GM23338 (cell line): Measurements from ENCODE around the gene XPNPEP2. TPM values are rescaled to one million over a fixed set of nuclear protein-coding genes. Genes with fewer than 3 reads are reported as not detected.

Experiments used
- ATAC-seq: fragments of 200-7000 bp; cut with Tn5 transposase; 3 replicates; pipeline ENCODE4 v1.9.1; 2020
- DNase-seq: peaks from one replicate; pipeline ENCODE4 v3.0.0-alpha.2; 2015; ENCODE audit warnings: low spot score
- H2AFZ ChIP-seq: fragments of 200-600 bp; sonication (generic); 2 replicates; pipeline ENCODE4 v1.8.0; 2016; ENCODE audit warnings: antibody characterized with exemption, mild to moderate bottlenecking, moderate library complexity
- H3F3A ChIP-seq: fragments of 200-600 bp; sonication (generic); replicated peaks from 2 replicates; pipeline ENCODE4 v1.8.0; 2017; ENCODE audit warnings: antibody characterized with exemption, mixed run types, low read depth
- H3K27ac ChIP-seq: fragments of 200-600 bp; sonication (generic); 2 replicates; pipeline ENCODE4 v1.6.1; 2016; ENCODE audit warnings: low read depth
- H3K27me3 ChIP-seq: fragments of 200-600 bp; sonication (generic); 2 replicates; pipeline ENCODE4 v1.8.0; 2016; ENCODE audit warnings: mild to moderate bottlenecking, mixed run types, moderate library complexity; ENCODE audit not compliant: insufficient read depth
- H3K36me3 ChIP-seq: fragments of 200-600 bp; sonication (generic); 2 replicates; pipeline ENCODE4 v1.8.0; 2016; ENCODE audit warnings: mild to moderate bottlenecking; ENCODE audit not compliant: insufficient read depth
- H3K4me1 ChIP-seq: fragments of 200-600 bp; sonication (generic); 2 replicates; pipeline ENCODE4 v1.8.0; 2016; ENCODE audit warnings: mild to moderate bottlenecking, moderate library complexity; ENCODE audit not compliant: insufficient read depth
- H3K4me2 ChIP-seq: fragments of 200-600 bp; sonication (generic); 2 replicates; pipeline ENCODE4 v1.7.1; 2017; ENCODE audit warnings: mixed run types
- H3K4me3 ChIP-seq: fragments of 200-600 bp; sonication (generic); 2 replicates; pipeline ENCODE4 v1.6.1; 2016; ENCODE audit warnings: mixed run types
- H3K79me2 ChIP-seq: fragments of 200-600 bp; sonication (generic); replicated peaks from 2 replicates; pipeline ENCODE4 v1.8.0; 2017; ENCODE audit warnings: mild to moderate bottlenecking; ENCODE audit not compliant: insufficient read depth
- H3K9me2 ChIP-seq: fragments of 200-600 bp; sonication (generic); 2 replicates; pipeline ENCODE4 v1.8.0; 2017; ENCODE audit not compliant: insufficient read depth
- H4K20me1 ChIP-seq: fragments of 200-600 bp; sonication (generic); replicated peaks from 2 replicates; pipeline ENCODE4 v1.8.0; 2017; ENCODE audit warnings: mild to moderate bottlenecking; ENCODE audit not compliant: insufficient read depth
- H3K27ac Mint-ChIP-seq: 2 replicates; pipeline ENCODE4 v1.8.0; 2020; ENCODE audit warnings: inconsistent platforms, mild to moderate bottlenecking, moderate library complexity, mixed read lengths
- H3K27me3 Mint-ChIP-seq: 3 replicates; pipeline ENCODE4 v1.8.0; 2022; ENCODE audit warnings: low read depth, mild to moderate bottlenecking, moderate library complexity, mixed read lengths, inconsistent platforms; ENCODE audit not compliant: insufficient read depth, poor library complexity
- H3K36me3 Mint-ChIP-seq: 3 replicates; pipeline ENCODE4 v1.8.0; 2021; ENCODE audit warnings: low read depth, mild to moderate bottlenecking, inconsistent platforms, moderate library complexity, mixed read lengths
- H3K4me1 Mint-ChIP-seq: 3 replicates; pipeline ENCODE4 v1.8.0; 2020; ENCODE audit warnings: mild to moderate bottlenecking, inconsistent platforms, mixed read lengths
- H3K4me3 Mint-ChIP-seq: 3 replicates; pipeline ENCODE4 v1.8.0; 2021; ENCODE audit warnings: moderate library complexity, mild to moderate bottlenecking, inconsistent platforms, mixed read lengths
- H3K9me3 Mint-ChIP-seq: 3 replicates; pipeline ENCODE4 v1.8.0; 2020; ENCODE audit warnings: moderate library complexity, mild to moderate bottlenecking, inconsistent platforms, mixed read lengths
- EZH2phosphoT487 ChIP-seq: fragments of 200-600 bp; sonication (generic); IDR thresholded peaks from one replicate; pipeline ENCODE4 v1.8.1; 2018; ENCODE audit warnings: antibody characterized with exemption; ENCODE audit not compliant: unreplicated experiment
- JUNB ChIP-seq: IDR thresholded peaks from one replicate; pipeline ENCODE4 v1.6.1; 2016; ENCODE audit warnings: antibody characterized with exemption; ENCODE audit not compliant: unreplicated experiment
- STAT1 ChIP-seq: IDR thresholded peaks from one replicate; pipeline ENCODE4 v1.6.1; 2016; ENCODE audit warnings: antibody characterized with exemption; ENCODE audit not compliant: unreplicated experiment
- ZNF114 ChIP-seq: fragments of 250-450 bp; sonication (Bioruptor Pico); IDR thresholded peaks from 2 replicates; pipeline ENCODE4 v1.5.0; 2020; ENCODE audit warnings: mild to moderate bottlenecking, moderate library complexity
- ZNF331 ChIP-seq: fragments of 250-450 bp; sonication (Bioruptor Pico); IDR thresholded peaks from 2 replicates; pipeline ENCODE4 v1.5.0; 2020; ENCODE audit warnings: low read depth, mild to moderate bottlenecking, moderate library complexity
- polyA plus RNA-seq: library from polyadenylated mRNA; unstranded; fragments of >200 nt; fragmentation: Nextera tagmentation; extraction: Ambion mirVana; gene quantifications from 2 replicates; pipeline ENCODE4 v1.2.1, GENCODE V29; 2016
- total RNA-seq: library from RNA; depleted of rRNA; stranded (reverse); fragments of >200 nt; shearing (Covaris generic); gene quantifications from 2 replicates; pipeline ENCODE4 v1.2.3, GENCODE V29; 2014
- TF ChIP-seq, protein P1 (sequence below): fragments of 250-450 bp; sonication (Bioruptor Pico); IDR thresholded peaks from 2 replicates; pipeline ENCODE4 v1.5.0; 2020; ENCODE audit warnings: mild to moderate bottlenecking, moderate library complexity
- TF ChIP-seq, protein P2 (sequence below): IDR thresholded peaks from 2 replicates; pipeline ENCODE4 v1.6.1; 2016; ENCODE audit warnings: antibody characterized with exemption
- TF ChIP-seq, protein P3 (sequence below), 2 experiments: fragments of 200-600 bp in 1 of 2; sonication (generic) in 1 of 2; conservative IDR thresholded peaks; 2 replicates each; pipeline versions ENCODE4 v1.5.1 to v1.6.1; 2016 to 2017; ENCODE audit warnings: antibody characterized with exemption in 2 of 2, low read depth in 2 of 2, mild to moderate bottlenecking in 2 of 2, moderate library complexity in 1 of 2
- TF ChIP-seq, protein P4 (sequence below): IDR thresholded peaks from one replicate; pipeline ENCODE4 v1.6.1; 2018; ENCODE audit warnings: antibody characterized with exemption; ENCODE audit not compliant: unreplicated experiment

The XPNPEP2 gene
- total and polyA plus RNA-seq, 2 experiments from 2014 or later: not detected

DNA sequence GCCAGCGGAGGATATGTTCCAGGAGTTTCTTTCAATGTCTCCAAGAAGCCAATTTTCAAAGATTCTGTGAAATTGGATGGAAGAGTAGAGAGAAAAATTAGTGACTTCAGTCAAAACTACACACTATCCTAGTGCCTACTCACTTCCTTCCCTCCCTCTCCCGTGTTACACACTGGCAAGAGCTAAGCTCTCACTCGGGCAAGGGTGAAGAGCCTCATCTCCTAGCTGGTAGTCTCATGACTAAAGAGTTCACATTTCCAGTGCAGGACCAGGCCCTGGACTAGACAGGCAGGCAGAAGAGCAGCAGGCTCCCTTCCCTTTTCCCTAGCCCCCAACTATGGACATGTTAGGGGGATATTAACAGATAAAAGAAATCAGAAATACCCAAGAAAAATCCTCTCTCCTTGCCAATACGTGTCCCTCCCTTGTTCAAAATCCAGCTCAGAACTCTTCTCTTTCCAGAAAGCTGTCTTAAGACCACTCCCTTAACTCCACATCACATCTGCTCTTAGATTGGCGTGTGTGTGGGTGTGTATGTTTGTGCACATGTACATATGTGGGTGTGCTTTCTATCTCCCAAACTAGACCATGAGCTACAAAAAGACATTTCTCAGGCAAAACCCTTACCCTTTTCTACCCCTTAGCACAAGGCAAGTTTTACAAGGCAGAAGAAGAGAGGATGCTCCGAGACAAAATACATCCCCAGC lies 75.0 kb downstream of the XPNPEP2 start (continued):
- TF ChIP-seq, protein P1, sequence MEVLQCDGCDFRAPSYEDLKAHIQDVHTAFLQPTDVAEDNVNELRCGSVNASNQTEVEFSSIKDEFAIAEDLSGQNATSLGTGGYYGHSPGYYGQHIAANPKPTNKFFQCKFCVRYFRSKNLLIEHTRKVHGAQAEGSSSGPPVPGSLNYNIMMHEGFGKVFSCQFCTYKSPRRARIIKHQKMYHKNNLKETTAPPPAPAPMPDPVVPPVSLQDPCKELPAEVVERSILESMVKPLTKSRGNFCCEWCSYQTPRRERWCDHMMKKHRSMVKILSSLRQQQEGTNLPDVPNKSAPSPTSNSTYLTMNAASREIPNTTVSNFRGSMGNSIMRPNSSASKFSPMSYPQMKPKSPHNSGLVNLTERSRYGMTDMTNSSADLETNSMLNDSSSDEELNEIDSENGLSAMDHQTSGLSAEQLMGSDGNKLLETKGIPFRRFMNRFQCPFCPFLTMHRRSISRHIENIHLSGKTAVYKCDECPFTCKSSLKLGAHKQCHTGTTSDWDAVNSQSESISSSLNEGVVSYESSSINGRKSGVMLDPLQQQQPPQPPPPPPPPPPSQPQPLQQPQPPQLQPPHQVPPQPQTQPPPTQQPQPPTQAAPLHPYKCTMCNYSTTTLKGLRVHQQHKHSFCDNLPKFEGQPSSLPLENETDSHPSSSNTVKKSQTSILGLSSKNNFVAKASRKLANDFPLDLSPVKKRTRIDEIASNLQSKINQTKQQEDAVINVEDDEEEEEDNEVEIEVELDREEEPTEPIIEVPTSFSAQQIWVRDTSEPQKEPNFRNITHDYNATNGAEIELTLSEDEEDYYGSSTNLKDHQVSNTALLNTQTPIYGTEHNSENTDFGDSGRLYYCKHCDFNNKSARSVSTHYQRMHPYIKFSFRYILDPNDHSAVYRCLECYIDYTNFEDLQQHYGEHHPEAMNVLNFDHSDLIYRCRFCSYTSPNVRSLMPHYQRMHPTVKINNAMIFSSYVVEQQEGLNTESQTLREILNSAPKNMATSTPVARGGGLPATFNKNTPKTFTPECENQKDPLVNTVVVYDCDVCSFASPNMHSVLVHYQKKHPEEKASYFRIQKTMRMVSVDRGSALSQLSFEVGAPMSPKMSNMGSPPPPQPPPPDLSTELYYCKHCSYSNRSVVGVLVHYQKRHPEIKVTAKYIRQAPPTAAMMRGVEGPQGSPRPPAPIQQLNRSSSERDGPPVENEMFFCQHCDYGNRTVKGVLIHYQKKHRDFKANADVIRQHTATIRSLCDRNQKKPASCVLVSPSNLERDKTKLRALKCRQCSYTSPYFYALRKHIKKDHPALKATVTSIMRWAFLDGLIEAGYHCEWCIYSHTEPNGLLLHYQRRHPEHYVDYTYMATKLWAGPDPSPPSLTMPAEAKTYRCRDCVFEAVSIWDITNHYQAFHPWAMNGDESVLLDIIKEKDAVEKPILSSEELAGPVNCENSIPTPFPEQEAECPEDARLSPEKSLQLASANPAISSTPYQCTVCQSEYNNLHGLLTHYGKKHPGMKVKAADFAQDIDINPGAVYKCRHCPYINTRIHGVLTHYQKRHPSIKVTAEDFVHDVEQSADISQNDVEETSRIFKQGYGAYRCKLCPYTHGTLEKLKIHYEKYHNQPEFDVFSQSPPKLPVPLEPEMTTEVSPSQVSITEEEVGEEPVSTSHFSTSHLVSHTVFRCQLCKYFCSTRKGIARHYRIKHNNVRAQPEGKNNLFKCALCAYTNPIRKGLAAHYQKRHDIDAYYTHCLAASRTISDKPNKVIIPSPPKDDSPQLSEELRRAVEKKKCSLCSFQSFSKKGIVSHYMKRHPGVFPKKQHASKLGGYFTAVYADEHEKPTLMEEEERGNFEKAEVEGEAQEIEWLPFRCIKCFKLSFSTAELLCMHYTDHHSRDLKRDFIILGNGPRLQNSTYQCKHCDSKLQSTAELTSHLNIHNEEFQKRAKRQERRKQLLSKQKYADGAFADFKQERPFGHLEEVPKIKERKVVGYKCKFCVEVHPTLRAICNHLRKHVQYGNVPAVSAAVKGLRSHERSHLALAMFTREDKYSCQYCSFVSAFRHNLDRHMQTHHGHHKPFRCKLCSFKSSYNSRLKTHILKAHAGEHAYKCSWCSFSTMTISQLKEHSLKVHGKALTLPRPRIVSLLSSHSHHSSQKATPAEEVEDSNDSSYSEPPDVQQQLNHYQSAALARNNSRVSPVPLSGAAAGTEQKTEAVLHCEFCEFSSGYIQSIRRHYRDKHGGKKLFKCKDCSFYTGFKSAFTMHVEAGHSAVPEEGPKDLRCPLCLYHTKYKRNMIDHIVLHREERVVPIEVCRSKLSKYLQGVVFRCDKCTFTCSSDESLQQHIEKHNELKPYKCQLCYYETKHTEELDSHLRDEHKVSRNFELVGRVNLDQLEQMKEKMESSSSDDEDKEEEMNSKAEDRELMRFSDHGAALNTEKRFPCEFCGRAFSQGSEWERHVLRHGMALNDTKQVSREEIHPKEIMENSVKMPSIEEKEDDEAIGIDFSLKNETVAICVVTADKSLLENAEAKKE (CRISPR knock-in tag): no peak
- TF ChIP-seq STAT1 (no peak), ZNF331 (CRISPR knock-in tag) (no peak)
- TF ChIP-seq, protein P2, sequence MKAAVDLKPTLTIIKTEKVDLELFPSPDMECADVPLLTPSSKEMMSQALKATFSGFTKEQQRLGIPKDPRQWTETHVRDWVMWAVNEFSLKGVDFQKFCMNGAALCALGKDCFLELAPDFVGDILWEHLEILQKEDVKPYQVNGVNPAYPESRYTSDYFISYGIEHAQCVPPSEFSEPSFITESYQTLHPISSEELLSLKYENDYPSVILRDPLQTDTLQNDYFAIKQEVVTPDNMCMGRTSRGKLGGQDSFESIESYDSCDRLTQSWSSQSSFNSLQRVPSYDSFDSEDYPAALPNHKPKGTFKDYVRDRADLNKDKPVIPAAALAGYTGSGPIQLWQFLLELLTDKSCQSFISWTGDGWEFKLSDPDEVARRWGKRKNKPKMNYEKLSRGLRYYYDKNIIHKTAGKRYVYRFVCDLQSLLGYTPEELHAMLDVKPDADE: no peak
- TF ChIP-seq, protein P3, sequence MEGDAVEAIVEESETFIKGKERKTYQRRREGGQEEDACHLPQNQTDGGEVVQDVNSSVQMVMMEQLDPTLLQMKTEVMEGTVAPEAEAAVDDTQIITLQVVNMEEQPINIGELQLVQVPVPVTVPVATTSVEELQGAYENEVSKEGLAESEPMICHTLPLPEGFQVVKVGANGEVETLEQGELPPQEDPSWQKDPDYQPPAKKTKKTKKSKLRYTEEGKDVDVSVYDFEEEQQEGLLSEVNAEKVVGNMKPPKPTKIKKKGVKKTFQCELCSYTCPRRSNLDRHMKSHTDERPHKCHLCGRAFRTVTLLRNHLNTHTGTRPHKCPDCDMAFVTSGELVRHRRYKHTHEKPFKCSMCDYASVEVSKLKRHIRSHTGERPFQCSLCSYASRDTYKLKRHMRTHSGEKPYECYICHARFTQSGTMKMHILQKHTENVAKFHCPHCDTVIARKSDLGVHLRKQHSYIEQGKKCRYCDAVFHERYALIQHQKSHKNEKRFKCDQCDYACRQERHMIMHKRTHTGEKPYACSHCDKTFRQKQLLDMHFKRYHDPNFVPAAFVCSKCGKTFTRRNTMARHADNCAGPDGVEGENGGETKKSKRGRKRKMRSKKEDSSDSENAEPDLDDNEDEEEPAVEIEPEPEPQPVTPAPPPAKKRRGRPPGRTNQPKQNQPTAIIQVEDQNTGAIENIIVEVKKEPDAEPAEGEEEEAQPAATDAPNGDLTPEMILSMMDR (conservative IDR thresholded peaks at IDR 0.05; ENCODE audit: low read depth in 2 of 2): no peak

DNA sequence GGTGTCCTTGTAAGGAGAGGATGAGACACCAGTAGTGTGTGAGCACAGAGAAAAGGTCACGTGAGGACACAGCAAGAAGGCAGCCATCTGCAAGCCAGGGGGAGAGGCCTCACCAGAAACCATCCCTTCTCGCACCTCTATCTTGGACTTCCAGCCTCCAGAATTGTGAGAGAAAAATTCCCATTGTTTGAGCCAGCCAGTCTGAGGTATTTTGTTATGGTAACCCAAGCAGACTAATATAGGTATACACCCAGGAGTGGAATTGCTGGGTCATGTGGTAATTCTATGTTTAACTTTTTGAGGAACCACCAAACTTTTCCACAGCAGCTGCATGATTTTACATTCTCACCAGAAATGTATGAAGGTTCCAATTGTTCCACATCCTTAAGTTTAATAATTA lies 79.3 kb downstream of the XPNPEP2 start:
- Mint-ChIP-seq H3K4me3 (no peak overlapping the region), H3K27ac (no peak overlapping the region), H3K27me3 (no peaks in the 10 kb centered on the region), H3K36me3 (peaks cover 26% of the 10 kb centered on the region), H3K4me1 (no peaks in the 10 kb centered on the region), H3K9me3 (no peaks in the 10 kb centered on the region)
- no peaks in the 10 kb centered on the region for H3K4me1 ChIP-seq
- no peak for DNase-seq
- H3K79me2 ChIP-seq: no peaks in the 10 kb centered on the region
- H3K9me2 ChIP-seq: no peaks in the 10 kb centered on the region
- H3K36me3 ChIP-seq: no peaks in the 10 kb centered on the region
- ATAC-seq: no peak
- no peaks in the 10 kb centered on the region for H3F3A ChIP-seq
- H2AFZ ChIP-seq: no peak overlapping the region
- H3K4me3 ChIP-seq: no peak overlapping the region
- no peaks in the 10 kb centered on the region for H3K27me3 ChIP-seq
- H4K20me1 ChIP-seq: no peaks in the 10 kb centered on the region
- no peak overlapping the region for H3K4me2 ChIP-seq
- TF ChIP-seq, protein P4, sequence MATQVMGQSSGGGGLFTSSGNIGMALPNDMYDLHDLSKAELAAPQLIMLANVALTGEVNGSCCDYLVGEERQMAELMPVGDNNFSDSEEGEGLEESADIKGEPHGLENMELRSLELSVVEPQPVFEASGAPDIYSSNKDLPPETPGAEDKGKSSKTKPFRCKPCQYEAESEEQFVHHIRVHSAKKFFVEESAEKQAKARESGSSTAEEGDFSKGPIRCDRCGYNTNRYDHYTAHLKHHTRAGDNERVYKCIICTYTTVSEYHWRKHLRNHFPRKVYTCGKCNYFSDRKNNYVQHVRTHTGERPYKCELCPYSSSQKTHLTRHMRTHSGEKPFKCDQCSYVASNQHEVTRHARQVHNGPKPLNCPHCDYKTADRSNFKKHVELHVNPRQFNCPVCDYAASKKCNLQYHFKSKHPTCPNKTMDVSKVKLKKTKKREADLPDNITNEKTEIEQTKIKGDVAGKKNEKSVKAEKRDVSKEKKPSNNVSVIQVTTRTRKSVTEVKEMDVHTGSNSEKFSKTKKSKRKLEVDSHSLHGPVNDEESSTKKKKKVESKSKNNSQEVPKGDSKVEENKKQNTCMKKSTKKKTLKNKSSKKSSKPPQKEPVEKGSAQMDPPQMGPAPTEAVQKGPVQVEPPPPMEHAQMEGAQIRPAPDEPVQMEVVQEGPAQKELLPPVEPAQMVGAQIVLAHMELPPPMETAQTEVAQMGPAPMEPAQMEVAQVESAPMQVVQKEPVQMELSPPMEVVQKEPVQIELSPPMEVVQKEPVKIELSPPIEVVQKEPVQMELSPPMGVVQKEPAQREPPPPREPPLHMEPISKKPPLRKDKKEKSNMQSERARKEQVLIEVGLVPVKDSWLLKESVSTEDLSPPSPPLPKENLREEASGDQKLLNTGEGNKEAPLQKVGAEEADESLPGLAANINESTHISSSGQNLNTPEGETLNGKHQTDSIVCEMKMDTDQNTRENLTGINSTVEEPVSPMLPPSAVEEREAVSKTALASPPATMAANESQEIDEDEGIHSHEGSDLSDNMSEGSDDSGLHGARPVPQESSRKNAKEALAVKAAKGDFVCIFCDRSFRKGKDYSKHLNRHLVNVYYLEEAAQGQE: no peak
- TF ChIP-seq JUNB: no peak
- TF ChIP-seq EZH2phosphoT487: no peak
- TF ChIP-seq ZNF114 (CRISPR knock-in tag): no peak
- no peak overlapping the region for H3K27ac ChIP-seq
